ENCODE data around the gene DLG5.

Gene DLG5, protein sequence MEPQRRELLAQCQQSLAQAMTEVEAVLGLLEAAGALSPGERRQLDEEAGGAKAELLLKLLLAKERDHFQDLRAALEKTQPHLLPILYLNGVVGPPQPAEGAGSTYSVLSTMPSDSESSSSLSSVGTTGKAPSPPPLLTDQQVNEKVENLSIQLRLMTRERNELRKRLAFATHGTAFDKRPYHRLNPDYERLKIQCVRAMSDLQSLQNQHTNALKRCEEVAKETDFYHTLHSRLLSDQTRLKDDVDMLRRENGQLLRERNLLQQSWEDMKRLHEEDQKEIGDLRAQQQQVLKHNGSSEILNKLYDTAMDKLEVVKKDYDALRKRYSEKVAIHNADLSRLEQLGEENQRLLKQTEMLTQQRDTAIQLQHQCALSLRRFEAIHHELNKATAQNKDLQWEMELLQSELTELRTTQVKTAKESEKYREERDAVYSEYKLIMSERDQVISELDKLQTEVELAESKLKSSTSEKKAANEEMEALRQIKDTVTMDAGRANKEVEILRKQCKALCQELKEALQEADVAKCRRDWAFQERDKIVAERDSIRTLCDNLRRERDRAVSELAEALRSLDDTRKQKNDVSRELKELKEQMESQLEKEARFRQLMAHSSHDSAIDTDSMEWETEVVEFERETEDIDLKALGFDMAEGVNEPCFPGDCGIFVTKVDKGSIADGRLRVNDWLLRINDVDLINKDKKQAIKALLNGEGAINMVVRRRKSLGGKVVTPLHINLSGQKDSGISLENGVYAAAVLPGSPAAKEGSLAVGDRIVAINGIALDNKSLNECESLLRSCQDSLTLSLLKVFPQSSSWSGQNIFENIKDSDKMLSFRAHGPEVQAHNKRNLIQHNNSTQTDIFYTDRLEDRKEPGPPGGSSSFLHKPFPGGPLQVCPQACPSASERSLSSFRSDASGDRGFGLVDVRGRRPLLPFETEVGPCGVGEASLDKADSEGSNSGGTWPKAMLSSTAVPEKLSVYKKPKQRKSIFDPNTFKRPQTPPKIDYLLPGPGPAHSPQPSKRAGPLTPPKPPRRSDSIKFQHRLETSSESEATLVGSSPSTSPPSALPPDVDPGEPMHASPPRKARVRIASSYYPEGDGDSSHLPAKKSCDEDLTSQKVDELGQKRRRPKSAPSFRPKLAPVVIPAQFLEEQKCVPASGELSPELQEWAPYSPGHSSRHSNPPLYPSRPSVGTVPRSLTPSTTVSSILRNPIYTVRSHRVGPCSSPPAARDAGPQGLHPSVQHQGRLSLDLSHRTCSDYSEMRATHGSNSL (N-terminal part only)

GRCh38 chr10:77926566-77927401 is at the start of gene DLG5:
DLG5 (minus strand) TSS chr10:77926755; CDS start chr10:77926520, 235 bp downstream.
- no peak for DNase-seq (ENCODE audit: low read depth)

DNA sequence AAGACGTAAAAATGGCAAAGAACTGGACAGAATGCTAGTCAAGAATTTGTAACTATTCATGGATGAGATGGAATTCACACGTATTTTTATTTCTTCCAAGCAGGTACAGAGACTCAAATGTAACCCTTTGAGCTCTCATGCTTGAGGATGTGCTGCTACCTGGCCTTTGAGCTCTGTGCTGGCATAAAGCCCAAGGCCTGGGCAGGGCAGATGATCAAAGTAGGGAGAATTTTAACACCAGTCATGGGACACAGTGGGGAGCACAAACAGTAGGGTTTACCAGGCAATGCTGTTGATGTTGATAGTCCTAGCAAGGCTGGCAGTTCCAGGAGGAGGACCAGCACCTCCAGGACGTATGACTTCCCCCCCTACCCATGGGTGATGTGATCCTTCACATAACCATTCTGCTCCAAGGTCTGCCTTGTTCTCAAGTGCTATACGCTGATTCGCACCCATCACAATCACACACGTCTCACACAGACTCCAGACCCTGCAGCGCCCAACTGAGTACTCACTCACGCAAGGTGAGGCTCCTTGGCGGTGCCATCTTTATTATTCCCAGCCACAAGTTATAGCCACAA is 48.6 kb upstream of the DLG5 start:
- no peak for DNase-seq (ENCODE audit: low read depth)

GRCh38 chr10:77974396-77975074 is 48.0 kb upstream of the DLG5 start:
- no peak for DNase-seq (ENCODE audit: low read depth)

DNA sequence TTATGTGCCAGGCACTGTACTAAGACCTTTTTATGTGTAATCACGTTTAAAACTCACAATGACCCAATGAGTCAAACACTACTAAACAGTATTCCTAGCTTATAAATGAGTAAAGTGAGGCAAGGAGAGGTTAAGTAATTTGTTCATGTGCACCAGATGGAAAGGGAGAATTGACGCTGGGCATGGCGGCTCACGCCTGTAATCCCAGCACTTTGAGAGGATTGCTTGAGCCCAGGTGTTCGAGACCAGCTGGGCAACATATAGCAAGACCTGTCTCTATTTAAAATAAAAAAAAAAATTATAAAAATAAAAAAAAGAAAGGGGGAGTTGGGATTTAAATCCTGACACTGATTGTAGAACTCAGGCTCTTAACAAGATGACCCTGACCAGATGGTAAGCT is 46.7 kb upstream of the DLG5 start:
- no peak for DNase-seq (ENCODE audit: low read depth)

- DNase-seq (ENCODE audit: low read depth), result no peak
These were observed 45.6 kb upstream of the DLG5 start for GRCh38 chr10:77972148-77972547.

DNA sequence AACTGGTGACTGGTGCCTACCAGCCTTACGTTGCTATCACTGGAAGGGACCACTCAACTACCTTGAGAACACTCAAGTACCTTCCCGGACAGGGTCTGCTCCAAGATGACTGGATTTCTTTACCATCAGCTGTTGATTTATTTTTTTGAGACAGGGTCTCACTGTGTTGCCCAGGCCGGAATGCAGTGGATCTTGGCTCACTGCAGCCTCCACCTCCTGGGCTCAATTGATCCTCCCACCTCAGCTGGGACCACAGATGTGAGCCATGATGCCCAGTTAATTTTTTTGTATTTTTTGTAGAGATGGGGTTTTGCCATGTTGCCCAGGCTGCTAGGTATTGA is 45.2 kb upstream of the DLG5 start:
- no peak for DNase-seq (ENCODE audit: low read depth)

- DNase-seq (ENCODE audit: low read depth), result peak; percentile 83
These were observed 44.6 kb upstream of the DLG5 start for GRCh38 chr10:77970869-77971803.

DNA sequence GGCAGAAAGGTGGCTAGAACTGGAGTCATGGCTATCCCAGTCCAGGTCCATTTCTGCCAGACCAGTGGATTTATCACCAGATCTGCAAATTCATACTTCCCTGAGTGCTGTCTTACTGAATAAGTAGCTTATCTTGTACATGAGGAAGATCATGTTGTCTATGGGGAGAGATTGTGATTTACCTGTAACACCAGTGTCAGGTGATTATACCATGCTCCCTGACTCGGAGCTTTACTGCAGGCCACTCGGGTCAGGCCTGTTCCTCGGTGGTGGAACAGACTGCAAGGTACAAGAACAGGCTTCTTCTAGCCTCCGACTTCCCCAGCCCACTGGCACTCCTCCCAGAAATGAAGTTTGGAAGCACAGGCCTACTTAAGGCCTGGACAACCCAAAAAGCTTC is 42.6 kb upstream of the DLG5 start:
- no peak for DNase-seq (ENCODE audit: low read depth)

GRCh38 chr10:77967611-77968022 is 41.1 kb upstream of the DLG5 start:
- DNase-seq (ENCODE audit: low read depth), result no peak

DNA sequence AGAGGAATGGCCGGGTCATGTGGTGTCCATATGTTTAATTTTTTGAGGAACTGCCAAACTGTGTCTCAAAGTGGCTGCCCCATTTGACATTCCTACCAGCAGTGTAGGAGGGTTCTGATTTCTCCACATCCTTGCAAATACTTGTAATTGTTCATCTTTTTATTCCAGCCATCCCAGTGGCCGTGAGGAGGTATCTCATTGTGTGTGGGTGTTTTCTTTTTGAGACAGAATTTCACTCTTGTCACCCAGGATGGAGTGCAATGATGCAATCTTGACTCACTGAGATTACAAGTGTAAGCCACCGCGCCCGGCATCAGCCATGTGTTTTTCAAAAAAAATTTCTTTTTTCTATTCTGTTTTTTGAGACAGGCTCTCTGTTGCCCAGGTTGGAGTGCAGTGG is 38.7 kb upstream of the DLG5 start:
- peak; percentile 70 for DNase-seq (ENCODE audit: low read depth)

DNA sequence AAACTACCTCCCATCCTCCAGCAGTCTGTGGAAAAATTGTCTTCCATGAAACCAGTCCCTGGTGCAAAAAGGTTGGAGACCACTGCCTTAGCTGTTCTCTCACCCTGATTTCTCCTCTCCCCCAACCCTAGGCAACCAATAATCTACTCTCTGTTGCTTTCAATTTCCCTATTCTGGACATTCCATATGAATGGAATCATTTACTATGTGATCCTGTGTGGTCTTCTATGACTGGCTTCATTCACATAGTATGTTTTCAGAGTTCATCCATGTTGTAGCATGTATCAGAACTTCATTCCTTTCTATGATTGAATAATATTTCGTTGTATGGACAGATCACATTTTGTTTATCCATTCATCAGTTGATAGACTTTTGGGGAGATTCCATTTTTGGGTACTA is 38.3 kb upstream of the DLG5 start:
- no peak for DNase-seq (ENCODE audit: low read depth)

DNA sequence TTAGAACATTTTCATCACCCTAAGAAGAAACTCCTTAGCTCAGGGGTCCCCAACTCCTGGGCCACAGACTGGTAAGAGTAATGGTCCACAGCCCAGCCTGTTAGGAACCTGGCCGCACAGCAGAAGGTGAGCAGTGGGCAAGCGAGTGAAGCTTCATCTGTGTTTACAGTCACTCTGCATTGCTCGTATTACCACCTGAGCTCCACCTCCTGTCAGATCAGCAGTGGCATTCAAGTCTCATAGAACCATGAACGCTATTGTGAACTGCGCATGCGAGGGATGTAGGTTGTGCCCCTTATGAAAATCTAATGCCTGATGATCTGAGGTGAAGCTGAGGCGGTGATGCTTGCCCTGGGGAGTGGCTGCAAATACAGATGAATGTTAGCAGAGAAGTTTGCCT is 37.3 kb upstream of the DLG5 start:
- no peak for DNase-seq (ENCODE audit: low read depth)

GRCh38 chr10:77962350-77963146 is 36.0 kb upstream of the DLG5 start:
- no peak for DNase-seq (ENCODE audit: low read depth)

DNA sequence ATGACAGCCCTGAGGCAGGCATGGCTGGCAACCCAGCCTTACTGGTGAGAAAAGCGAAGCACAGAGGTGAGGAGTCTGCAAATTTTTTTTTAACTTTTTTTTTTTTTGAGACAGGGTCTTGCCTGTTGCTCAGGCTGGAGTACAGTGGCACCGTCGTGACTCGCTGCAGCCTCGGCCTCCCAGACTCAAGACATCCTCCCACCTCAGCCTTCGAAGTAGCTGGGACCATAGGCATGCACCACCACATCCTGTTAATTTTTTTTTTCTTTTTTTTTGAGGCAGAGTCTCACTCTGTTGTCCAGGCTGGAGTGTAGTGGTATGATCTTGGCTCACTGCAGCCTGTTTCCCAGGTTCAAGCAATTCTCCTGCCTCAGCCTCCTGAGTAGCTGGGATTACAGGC is 35.1 kb upstream of the DLG5 start:
- no peak for DNase-seq (ENCODE audit: low read depth)

- no peak for DNase-seq (ENCODE audit: low read depth)
These were observed 34.3 kb upstream of the DLG5 start for GRCh38 chr10:77960829-77961329.

DNA sequence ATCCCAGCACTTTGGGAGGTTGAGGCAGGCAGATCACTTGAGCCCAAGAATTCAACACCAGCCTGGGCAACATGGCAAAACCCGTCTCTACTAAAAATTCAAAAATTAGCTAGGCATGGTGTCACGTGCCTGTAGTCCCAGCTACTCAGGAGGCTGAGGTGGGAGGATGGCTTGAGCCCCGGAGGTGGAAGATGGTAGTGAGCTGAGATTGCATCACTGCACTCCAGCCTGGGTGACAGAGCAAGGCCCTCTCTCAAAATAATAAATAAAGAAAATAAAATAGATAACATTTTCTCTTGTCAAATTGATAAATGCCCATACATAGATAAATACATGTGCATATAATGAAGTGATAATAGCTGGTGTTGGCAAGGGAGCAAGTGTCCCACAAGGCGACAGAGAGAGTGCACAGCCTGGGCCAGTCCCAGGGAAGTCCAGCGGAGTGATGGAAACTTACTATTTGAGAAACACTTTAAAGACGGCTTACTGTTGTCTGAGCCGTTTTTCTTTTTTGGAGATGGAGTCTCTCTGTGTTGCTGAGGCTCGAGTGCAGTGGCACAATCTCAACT is 33.4 kb upstream of the DLG5 start:
- DNase-seq (ENCODE audit: low read depth), result no peak

DNA sequence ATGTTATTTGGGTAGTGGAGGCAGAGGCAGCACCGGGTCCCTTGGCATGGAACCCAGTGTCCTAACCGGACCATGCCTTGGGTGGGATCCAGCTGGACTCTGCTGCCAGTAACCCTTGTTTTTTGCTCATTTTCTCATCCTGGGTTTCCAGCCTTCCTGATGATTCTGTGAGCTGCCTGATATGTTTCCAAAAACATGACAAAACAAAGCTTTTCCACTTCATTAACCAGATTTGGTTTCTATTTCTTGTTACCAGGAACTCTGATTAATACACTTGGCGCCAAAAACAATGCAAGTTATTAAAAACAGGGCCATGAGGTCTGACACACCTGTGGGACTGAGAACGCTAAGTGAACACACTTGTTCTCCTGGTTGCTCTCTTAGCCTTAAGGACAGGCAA is 32.8 kb upstream of the DLG5 start:
- DNase-seq (ENCODE audit: low read depth), result no peak

- no peak for DNase-seq (ENCODE audit: low read depth)
These were observed 28.6 kb upstream of the DLG5 start for GRCh38 chr10:77955136-77955535.

All from GM04503 (cell line).